Fibroblast of lung (primary cell): ENCODE results near the gene FLT3LG. TPM values are rescaled to one million over a fixed set of nuclear protein-coding genes. Genes with fewer than 3 reads are reported as not detected.

ENCODE experiments used
- DNase-seq, 2 donors: peaks; one replicate each; pipeline versions ENCODE4 v3.0.0 to v3.0.0-alpha.2; 2010; ENCODE audit warnings: low read depth in 2 of 2
- H2AFZ ChIP-seq: 2 replicates; pipeline ENCODE4 v1.5.1; 2012; ENCODE audit warnings: low read length, control low read depth, inconsistent platforms
- H3K27ac ChIP-seq: 2 replicates; pipeline ENCODE4 v1.5.1; 2011; ENCODE audit warnings: low read length, control low read depth; ENCODE audit not compliant: insufficient read depth
- H3K27me3 ChIP-seq: 2 replicates; pipeline ENCODE4 v1.5.1; 2011; ENCODE audit warnings: mild to moderate bottlenecking, low read length; ENCODE audit not compliant: control insufficient read depth, insufficient read depth
- H3K36me3 ChIP-seq: 2 replicates; pipeline ENCODE4 v1.5.1; 2011; ENCODE audit warnings: low read length; ENCODE audit not compliant: control insufficient read depth, insufficient read depth
- H3K4me1 ChIP-seq: 2 replicates; pipeline ENCODE4 v1.5.1; 2011; ENCODE audit warnings: low read length; ENCODE audit not compliant: control insufficient read depth, insufficient read depth; ENCODE audit errors: extremely low read depth
- H3K4me2 ChIP-seq: 2 replicates; pipeline ENCODE4 v1.5.1; 2011; ENCODE audit warnings: low read length, control low read depth; ENCODE audit not compliant: insufficient read depth; ENCODE audit errors: extremely low read depth
- H3K4me3 ChIP-seq, 4 experiments: fragments of 200-600 bp in 1 of 4; sonication (generic) in 1 of 4; replicated peaks in 1 of 4; 2 replicates each; pipeline ENCODE4 v1.5.1; 2011 to 2016; ENCODE audit warnings: low read length in 4 of 4, low read depth in 3 of 4, mild to moderate bottlenecking in 3 of 4, control low read depth in 2 of 4, inconsistent platforms in 1 of 4, mixed read lengths in 1 of 4; ENCODE audit not compliant: insufficient read depth in 1 of 4; ENCODE audit errors: control extremely low read depth in 1 of 4
- H3K79me2 ChIP-seq: 2 replicates; pipeline ENCODE4 v1.5.1; 2012; ENCODE audit warnings: mild to moderate bottlenecking, low read length, inconsistent platforms; ENCODE audit not compliant: control insufficient read depth, insufficient read depth
- H3K9ac ChIP-seq: 2 replicates; pipeline ENCODE4 v1.5.1; 2011; ENCODE audit warnings: mild to moderate bottlenecking, low read length, control low read depth; ENCODE audit not compliant: insufficient read depth
- H3K9me3 ChIP-seq: 2 replicates; pipeline ENCODE4 v1.5.1; 2012; ENCODE audit warnings: low read depth, low read length; ENCODE audit not compliant: control insufficient read depth, insufficient read depth
- H4K20me1 ChIP-seq: 2 replicates; pipeline ENCODE4 v1.5.1; 2011; ENCODE audit warnings: low read length; ENCODE audit not compliant: control insufficient read depth, insufficient read depth; ENCODE audit errors: extremely low read depth
- CTCF ChIP-seq, 2 donors: IDR thresholded peaks in 1 of 2; conservative IDR thresholded peaks in 1 of 2; 1 replicate in 1 of 2; 2 replicates in 1 of 2; pipeline ENCODE4 v1.5.1; 2011 to 2012; ENCODE audit warnings: low read length in 2 of 2, control low read depth in 1 of 2, inconsistent platforms in 1 of 2, low read depth in 1 of 2, mild to moderate bottlenecking in 1 of 2
- EZH2 ChIP-seq: IDR thresholded peaks from 2 replicates; pipeline ENCODE4 v1.5.1; 2012; ENCODE audit warnings: low read length, control low read depth, mild to moderate bottlenecking; ENCODE audit errors: missing control alignments
- polyA plus RNA-seq, 2 donors: library from polyadenylated mRNA; depleted of rRNA in 1 of 2; stranded (reverse) in 1 of 2; unstranded in 1 of 2; fragments of >200 nt; gene quantifications; 2 replicates each; pipeline ENCODE4 v1.2.1, GENCODE V29; 2011 to 2012; ENCODE audit warnings: missing spikeins in 1 of 2
- total RNA-seq: library from RNA; depleted of rRNA; stranded (reverse); fragments of >200 nt; gene quantifications from 2 replicates; pipeline ENCODE4 v1.2.1, GENCODE V29; 2014

The FLT3LG gene
- total and polyA plus RNA-seq, 2 donors (not counting 1 experiment from before 2014, with no cell fraction given): 4.4 to 4.5 TPM

GRCh38 chr19:49507803-49508494 is 33.9 kb downstream of the FLT3LG start:
- no peaks in the 10 kb centered on the region for H3K9me3 ChIP-seq
- no peak for DNase-seq
- H3K4me1 ChIP-seq: peaks cover 5% of the 10 kb centered on the region
- no peak for TF ChIP-seq CTCF (conservative IDR thresholded peaks at IDR 0.05 in 1 of 2, IDR thresholded peaks at IDR 0.05 in 1 of 2; ENCODE audit: low read depth in 1 of 2, low read length in 2 of 2)
- no peak for TF ChIP-seq EZH2
- H3K4me2 ChIP-seq: no peak overlapping the region
- no peaks in the 10 kb centered on the region for H3K36me3 ChIP-seq
- H3K4me3 ChIP-seq: no peak overlapping the region
- no peaks in the 10 kb centered on the region for H3K27me3 ChIP-seq
- H3K9ac ChIP-seq: no peak overlapping the region
- no peak overlapping the region for H3K27ac ChIP-seq
- H4K20me1 ChIP-seq: no peaks in the 10 kb centered on the region
- H2AFZ ChIP-seq: no peak overlapping the region
- no peaks in the 10 kb centered on the region for H3K79me2 ChIP-seq

- no peaks in the 10 kb centered on the region for H4K20me1 ChIP-seq
- H3K79me2 ChIP-seq: no peaks in the 10 kb centered on the region
- peak overlapping the region; percentile 46 to 78 (median 59) for H3K4me3 ChIP-seq
- no peaks in the 10 kb centered on the region for H3K27me3 ChIP-seq
- H3K4me1 ChIP-seq: peaks cover 5% of the 10 kb centered on the region
- H3K9me3 ChIP-seq: no peaks in the 10 kb centered on the region
- H3K4me2 ChIP-seq: peak overlapping the region; percentile 93
- H3K9ac ChIP-seq: no peak overlapping the region
- no peak overlapping the region for H3K27ac ChIP-seq
- DNase-seq: no peak
- H2AFZ ChIP-seq: peak overlapping the region; percentile 29
- H3K36me3 ChIP-seq: no peaks in the 10 kb centered on the region
- TF ChIP-seq EZH2 (no peak), CTCF (conservative IDR thresholded peaks at IDR 0.05 in 1 of 2, IDR thresholded peaks at IDR 0.05 in 1 of 2; ENCODE audit: low read depth in 1 of 2, low read length in 2 of 2) (no peak)
These were observed 39.1 kb downstream of the FLT3LG start for GRCh38 chr19:49512970-49513745.

GRCh38 chr19:49513746-49514118 is 39.7 kb downstream of the FLT3LG start:
- no peak overlapping the region for H3K27ac ChIP-seq
- DNase-seq: no peak
- peaks cover 5% of the 10 kb centered on the region for H3K4me1 ChIP-seq
- H3K79me2 ChIP-seq: no peaks in the 10 kb centered on the region
- TF ChIP-seq CTCF (conservative IDR thresholded peaks at IDR 0.05 in 1 of 2, IDR thresholded peaks at IDR 0.05 in 1 of 2; ENCODE audit: low read depth in 1 of 2, low read length in 2 of 2) (no peak), EZH2 (no peak)
- H3K27me3 ChIP-seq: no peaks in the 10 kb centered on the region
- H3K4me3 ChIP-seq: peak overlapping the region in 2 of 4 experiments; percentile 64 to 78
- no peaks in the 10 kb centered on the region for H3K9me3 ChIP-seq
- no peak overlapping the region for H2AFZ ChIP-seq
- H3K4me2 ChIP-seq: peak overlapping the region; percentile 67
- no peaks in the 10 kb centered on the region for H3K36me3 ChIP-seq
- H4K20me1 ChIP-seq: no peaks in the 10 kb centered on the region
- H3K9ac ChIP-seq: no peak overlapping the region
